ENCODE results near the gene DVL2. TPM values are rescaled to one million over a fixed set of nuclear protein-coding genes. Genes with fewer than 3 reads are reported as not detected.

DVL2 gene
- 26.4 and 47.5 TPM in 2 replicates for total RNA-seq

DNA sequence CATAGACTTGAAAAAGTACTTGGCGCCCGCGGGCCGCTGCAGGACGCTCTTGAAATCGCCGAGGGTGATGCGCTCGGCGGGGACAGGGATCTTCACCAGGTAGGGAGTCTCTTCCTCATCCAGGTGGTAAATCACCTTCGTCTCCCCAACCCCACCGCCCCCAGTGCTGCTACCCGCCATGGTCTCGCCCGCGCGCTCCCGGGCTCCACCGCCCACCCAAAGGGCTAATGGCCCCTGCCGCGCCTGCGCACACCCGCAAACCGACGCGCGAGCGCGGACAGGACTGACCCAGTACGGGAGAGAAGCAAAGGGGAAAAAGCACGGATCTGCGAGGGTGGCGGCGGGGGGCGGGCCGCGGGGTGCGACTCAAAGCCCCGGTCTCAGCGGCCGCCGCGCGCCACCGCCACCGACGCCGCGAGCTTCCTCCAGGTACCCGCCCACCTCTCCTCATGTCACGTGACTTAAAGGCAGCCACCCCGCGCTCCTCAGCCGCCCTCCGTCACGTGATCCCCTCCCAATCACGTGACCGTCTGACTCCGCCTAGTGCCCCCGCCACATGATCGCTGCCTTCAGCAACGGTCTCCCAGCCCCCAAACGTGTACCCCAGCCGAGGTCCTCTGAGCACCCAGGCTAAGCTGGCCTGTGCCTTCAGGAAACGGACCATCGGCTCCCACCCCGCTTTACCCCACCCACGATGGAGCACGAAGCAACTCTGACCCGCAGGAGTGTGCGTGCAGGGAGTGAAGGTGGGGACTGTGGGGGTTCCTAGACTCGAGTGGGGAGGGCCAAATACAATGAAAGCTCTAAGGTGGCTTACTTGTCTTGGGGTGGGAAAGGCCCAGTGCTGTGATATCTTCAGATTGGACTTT is at the start of gene DVL2:
DVL2 (minus strand) TSS at position 435 of the 869 bp plus-strand sequence; CDS start at position 180, 255 bp downstream.
- DNase-seq (ENCODE audit: low read depth): peak; percentile 84

DNA sequence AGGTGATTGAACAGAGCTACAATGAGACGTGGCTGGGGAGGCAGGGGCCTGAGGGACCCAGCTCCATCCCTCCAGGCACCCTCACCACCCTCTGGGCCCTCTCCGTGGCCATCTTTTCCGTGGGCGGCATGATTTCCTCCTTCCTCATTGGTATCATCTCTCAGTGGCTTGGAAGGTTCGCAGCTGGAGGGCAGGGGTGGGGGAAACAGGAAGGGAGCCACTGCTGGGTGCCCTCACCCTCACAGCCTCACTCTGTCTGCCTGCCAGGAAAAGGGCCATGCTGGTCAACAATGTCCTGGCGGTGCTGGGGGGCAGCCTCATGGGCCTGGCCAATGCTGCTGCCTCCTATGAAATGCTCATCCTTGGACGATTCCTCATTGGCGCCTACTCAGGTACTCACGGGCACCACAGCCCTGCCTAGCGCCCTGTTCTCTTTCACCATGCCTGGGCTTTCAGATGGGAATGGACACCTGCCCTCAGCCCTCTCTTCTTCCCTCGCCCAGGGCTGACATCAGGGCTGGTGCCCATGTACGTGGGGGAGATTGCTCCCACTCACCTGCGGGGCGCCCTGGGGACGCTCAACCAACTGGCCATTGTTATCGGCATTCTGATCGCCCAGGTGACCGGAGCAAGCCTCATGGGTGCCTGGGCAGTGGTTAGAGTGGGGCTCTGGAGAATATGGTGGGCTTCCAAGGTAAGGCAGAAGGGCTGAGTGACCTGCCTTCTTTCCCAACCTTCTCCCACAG is 49.3 kb upstream of the DVL2 start:
- DNase-seq (ENCODE audit: low read depth): no peak

DNA sequence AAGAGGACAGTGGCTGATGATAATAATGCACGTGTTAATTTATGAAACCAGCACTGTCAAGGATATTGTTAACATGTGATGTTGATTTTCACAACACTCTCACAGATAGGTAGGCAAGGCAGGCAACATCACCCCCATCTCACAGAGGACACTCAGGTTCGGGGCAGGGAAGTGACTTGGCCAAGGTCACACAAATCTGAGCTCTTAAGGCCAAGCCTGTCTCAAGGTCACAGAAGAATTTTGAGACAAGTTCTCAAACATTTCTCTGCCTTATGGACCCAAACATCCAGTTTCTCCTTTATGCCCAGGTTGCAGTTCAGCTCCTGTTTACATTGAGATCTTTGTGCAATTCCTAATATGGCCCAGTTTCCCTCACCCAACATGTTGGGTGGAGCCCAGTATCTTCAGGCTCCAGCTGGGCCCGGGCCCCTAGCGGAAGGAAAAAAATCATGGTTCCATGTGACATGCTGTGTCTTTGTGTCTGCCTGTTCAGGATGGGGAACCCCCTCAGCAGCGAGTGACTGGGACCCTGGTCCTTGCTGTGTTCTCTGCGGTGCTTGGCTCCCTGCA is 48.5 kb upstream of the DVL2 start:
- no peak for DNase-seq (ENCODE audit: low read depth)

DNA sequence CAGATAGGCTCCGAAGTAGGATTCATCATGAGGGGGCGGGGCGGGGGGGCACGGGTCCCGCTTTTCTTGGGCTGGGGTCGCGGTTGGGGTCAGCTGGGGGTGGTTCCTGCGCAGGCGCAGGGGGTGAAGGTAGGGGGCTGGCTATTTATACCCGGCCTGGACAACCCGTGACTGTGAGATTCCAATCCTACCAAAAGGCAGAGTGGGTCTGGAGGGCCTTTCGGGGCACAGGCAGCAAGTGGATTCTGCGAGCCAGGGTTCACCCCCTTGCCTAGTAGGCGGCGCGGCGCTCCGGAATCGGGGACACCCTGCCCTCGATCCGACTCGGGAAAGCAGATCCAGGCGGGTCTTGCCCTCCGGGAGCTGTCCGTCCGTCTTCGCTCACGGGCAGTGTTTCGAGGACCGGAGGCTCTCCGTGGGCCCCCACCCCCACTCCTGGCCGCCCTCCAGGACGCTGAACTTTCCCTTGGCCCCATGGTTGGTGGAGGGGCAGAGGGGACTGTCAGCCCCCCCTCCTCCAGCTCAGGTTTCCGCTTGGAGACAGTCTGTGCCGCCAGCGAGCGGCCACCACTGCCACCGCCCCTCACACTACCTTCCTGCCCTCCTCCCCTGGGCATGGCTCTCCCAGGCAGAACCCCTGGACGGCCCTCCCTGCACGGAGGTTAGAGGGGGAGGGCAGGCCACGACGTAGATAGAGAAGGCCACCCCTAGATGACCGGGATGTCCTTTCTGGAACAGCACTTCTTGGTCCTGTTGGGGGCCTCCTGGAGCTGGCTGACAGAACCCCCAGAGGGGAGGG is 47.8 kb upstream of the DVL2 start:
- DNase-seq (ENCODE audit: low read depth): no peak

DNA sequence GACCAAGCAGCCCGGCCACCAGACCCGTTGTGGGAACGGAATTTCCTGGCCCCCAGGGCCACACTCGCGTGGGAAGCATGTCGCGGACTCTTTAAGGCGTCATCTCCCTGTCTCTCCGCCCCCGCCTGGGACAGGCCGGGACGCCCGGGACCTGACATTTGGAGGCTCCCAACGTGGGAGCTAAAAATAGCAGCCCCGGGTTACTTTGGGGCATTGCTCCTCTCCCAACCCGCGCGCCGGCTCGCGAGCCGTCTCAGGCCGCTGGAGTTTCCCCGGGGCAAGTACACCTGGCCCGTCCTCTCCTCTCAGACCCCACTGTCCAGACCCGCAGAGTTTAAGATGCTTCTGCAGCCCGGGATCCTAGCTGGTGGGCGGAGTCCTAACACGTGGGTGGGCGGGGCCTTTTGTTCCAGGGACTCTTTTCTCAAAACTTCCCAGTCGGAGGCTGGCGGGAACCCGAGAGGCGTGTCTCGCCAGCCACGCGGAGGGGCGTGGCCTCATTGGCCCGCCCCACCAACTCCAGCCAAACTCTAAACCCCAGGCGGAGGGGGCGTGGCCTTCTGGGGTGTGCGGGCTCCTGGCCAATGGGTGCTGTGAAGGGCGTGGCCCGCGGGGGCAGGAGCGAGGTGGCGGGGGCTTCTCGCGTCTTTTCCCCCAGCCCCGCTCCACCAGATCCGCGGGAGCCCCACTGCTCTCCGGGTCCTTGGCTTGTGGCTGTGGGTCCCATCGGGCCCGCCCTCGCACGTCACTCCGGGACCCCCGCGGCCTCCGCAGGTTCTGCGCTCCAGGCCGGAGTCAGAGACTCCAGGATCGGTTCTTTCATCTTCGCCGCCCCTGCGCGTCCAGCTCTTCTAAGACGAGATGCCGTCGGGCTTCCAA is 47.0 kb upstream of the DVL2 start, which contains the start of gene SLC2A4:
SLC2A4 (plus strand) TSS at position 645 of the 879 bp plus-strand sequence; CDS start at position 862, 217 bp downstream.
- peak; percentile 85 for DNase-seq (ENCODE audit: low read depth)

DNA sequence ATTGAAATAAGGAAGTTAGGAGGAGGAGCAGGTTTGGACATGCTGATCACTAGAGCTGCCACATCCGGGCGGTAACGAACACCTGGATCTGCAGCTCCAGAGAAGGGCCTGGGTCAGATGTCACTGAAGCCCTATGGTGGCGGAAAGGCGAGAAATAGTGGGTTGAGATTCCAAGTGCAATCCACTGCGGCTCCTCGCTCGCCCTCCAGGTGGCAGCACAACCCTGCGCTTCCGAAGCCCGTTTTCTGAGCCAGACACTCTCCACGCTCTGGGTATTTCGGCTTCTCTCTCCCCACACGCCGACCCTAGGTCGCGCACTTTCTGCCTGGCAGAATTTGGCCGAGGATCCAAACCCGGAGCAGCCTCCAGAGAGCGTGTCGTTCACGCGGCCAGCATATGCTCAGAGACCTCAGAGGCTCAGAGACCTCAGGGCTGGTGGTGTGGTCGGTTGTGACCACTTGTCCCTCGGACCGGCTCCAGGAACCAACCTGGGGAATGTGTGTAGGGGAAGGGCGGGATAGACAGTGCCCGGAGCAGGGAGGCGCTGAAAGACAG is 46.3 kb upstream of the DVL2 start:
- DNase-seq (ENCODE audit: low read depth): peak; percentile 66

DNA sequence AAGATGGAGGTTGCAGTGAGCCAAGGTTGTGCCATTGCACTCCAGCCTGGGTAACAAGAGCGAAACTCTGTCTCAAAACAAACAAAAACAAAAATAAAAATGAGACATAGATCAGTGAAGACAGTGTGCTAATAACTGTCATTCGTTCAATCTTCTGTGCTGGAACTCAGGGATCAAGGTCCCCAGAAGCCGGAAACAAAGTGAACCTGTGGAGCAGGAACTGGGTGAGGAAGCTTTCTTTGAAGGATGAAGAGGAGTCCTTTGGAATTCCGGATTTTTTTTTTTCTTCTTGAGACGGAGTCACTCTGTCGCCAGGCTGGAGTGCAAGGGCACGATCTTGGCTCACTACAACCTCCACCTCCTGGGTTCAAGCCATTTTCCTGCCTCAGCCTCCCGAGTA is 45.1 kb upstream of the DVL2 start:
- DNase-seq (ENCODE audit: low read depth): no peak

DNA sequence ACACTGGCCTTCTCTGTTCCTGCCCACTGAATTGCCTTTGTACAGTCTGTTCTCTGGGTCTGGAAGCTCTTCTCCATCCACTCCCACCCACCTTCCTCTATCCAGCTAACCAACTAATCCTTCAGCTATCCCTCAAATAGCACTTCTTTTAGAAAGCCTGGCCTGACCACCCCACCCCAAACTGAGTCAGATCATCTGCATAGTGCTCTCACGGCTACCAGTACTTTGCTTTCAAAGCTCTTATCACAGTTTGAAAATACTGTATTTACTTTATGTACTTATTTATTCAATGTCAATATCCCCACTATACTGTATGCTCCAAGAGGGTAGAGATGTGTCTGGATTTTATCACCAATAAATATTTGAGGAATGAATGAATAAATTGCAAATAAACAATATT is 32.5 kb upstream of the DVL2 start:
- DNase-seq (ENCODE audit: low read depth): no peak

DNA sequence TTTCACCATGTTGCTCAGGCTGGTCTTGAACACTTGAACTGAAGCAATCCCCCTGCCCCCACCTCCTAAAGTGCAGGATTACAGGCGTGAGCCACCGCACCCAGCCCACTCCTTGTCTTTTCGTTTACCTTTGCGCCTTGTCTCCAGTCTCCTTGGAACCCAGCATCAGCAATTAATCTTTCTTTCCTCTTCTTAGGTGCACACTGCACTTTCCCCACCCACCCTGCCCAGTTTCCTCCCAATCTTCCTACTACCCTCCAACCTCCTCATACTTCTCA is 29.4 kb upstream of the DVL2 start:
- no peak for DNase-seq (ENCODE audit: low read depth)

DNA sequence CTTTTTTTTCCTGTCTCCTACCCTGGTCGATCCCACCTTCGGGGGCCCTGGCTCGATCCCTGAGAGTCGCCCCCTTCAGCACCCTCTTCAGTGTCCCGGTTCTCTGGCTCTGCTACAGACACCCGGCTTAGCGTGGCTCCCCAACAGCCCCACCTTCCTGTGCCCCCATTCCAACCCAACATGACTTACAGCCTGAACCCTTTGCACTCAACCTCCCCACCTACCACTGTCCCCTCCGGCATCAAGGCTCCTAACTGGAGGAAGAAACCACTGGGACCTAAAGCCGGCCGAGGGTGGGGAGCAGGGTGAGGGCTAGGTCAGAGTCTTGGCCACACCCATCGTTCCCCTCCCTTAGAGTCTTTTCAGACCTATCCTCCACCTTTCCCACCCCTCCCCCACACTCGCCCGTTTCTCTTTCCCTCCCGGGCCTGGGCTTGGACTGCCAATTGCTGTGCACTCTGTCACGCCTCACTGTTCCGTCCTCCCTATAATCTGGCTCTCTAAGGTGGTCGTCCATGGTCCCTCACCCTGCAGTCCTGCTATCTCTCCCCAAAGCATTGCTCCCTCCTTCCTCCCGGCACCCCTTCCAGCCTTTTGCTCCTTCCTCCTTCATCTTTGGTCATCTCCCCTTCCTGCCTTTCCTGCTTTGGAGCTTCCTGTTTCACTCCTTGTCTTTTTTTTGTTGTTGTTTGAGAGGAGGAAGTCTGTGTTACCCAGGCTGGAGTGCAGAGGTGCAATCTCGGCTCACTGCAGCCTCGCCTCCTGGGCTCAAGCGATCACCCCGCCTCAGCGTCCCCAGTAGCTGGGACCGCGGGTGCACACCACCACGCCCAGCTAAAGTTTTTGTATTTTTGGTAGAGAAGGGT is 28.9 kb upstream of the DVL2 start:
- DNase-seq (ENCODE audit: low read depth): peak; percentile 31

DNA sequence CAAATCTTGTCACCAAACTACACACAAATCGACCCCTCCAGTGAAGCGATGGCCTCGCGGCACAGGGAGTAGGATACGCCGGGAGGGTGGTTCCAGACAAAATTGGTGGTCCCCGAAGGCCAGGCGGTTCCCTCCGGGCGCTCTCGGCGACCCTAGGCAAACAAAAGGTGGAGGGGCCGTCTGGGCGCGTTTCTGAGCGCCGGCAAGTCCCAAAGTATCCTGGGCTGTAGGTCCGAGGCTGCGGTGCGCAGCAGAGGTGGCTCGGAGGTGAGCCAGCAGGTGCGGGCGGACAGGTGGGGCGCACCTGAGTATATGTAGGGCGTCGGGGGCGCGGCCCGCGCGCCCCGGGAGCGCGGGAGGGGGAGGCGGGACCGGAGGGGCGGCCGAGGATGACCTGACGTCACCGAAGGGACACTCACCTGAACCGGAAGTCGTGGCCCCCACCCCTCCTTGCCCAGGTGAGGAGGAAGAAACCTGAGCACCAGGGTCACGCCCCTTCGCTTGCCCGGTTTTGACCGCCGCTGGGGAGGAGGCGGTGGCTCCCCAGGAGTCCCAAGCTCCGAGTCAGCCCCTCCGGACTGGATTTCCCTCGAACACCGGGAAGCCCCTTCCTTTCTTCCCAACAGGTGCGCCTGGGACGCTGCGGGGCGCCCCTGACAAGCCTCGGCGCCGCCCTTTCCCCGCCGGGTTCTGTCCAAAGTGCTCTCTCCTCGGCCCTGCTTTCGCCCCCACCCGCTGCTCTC is 28.0 kb upstream of the DVL2 start, which contains the start of gene CLDN7:
CLDN7 (minus strand) TSS at position 287 of the 743 bp plus-strand sequence. CDS start 435 bp downstream, outside the sequence.
- DNase-seq (ENCODE audit: low read depth): peak; percentile 30

DNA sequence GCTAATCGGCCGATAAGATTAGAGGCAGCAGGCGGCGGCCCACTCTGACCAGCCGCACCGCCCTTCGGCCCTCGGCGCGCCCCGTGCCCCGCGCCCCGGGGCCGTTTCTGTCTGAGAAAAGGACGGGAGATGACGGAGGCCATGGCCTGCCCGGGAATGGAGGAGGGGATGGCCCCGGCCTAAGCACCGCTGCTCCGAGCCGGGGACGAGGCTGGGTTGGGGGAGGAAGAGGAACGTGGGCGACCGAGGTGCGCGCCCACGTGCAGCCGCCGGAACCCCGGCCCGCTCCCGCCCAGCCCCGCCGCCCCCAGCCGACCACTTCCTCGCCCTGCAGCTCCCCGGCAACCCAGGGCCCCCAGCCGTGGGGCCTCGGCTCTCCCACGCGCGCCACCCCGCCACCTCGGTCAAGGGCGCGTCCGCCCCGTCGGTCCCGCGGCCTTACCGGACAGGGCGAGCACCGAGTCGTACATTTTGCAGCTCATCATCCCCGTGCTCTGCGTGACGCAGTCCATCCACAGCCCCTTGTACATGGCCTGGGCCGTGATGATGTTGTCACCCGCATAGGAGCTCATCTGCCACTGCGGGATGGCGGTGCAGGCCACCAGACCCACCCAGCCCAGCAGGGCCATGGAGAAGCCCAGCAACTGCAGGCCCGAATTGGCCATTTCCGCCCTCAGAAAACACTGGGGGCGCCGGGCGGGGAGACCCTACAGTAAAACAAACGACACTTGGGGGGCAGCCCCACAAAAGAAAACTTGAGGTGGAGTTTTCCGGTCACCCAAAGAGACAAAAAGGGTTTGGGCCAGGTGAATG is 27.3 kb upstream of the DVL2 start:
- DNase-seq (ENCODE audit: low read depth): no peak

DNA sequence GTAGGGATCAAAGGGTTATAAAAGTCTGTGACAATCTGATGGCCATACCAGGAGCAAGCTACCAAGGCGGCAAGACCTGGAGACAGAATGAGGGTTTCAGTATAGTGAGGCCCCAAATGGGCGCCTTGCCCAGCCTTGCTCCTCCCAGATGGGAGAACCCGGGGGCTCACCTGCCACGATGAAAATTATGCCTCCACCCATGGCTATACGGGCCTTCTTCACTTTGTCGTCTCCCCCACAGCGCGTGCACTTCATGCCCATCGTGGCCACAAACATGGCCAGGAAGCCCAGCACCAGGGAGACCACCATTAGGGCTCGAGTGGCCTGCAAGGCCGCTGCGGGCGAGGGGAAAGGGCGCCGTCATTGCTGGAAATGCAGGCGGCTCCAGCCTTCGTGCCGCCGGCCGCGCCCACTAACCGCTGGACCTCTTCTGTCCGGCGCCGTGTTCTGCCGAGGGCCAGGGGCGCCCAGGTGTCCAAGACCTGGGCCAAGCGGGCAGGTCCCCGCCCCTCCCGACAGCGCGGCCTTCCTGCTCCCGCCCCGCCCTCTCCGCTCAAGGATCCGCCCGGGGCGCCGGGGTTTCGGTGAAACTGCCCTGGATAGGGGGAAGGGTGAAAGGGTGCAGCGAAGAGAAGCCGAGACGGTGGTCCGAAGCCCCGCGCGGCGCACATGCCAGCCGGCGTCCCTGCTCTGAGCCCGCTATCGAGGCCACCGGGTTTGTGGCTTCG is 26.5 kb upstream of the DVL2 start:
- DNase-seq (ENCODE audit: low read depth): no peak

DNA sequence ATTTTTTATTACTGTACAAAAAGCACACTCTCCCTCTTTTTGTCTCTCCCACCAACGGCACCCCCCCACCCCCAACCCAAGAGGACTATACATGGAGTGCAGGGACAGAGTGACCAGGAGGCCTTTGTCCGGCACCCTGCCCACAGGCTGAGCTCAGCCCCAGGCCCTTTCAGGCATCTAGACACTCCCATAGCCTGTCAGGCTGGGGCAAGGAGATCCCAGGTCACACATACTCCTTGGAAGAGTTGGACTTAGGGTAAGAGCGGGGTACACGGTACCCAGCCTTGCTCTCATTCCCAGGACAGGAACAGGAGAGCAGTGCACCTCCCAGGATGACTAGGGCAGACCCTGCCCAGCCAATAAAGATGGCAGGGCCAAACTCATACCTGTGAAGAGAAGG is 25.8 kb upstream of the DVL2 start:
- DNase-seq (ENCODE audit: low read depth): no peak

DNA sequence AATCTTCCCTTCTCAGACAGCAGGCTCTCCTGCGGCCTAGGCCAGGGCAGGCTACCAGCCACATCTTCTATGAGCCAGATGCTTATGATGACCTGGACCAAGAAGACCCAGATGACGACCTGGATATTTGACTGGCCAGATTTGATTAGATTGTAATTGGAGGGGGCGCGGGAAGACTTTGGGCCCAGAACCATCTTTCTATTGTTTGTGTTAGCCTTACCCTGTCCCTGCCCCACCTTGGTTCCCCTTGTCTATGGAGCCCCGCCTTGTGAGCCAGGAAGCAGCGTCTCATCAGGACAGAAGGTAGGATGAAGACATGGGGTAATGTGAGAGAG is 25.2 kb upstream of the DVL2 start:
- DNase-seq (ENCODE audit: low read depth): no peak

DNA sequence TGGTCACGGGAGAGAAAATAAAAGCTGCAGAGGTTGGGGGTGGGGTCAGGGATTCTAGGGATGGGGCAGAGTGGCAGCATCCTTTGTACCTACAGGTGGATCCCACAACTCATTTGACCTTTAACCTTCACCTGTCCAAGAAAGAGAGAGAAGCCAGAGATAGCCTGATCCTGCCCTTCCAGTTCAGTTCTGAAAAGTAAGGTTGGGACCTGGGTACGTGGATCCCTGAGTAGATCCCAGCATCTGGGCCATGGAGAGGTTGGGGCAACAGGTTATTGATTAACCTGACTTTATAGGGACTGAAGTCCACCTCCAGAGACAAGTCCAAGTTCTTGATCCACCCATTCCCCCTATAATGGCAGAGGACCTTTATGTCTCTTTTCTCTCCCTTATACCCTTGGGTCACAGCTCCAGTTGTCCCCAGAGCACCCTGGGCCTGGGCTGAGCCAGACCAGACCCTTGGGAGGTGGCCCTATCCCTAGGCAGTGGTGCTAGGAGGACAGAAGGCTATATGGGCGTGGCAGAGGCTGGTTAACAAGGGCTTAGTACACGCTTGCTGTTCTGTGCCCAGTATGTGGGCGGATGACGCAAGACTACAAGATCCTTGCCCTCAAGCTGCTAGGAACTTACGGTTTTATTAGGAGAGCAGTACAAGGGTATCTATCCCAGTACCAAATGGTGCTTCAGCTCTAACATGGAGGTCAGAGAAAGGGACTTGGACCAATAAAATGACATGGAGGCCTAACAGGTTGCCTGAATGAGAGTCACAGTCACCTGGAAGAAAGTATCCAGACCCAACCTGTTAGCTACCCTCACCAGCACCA is 24.6 kb upstream of the DVL2 start:
- DNase-seq (ENCODE audit: low read depth): peak; percentile 86
